ENCODE data around the gene TIGD6. TPM values are rescaled to one million over a fixed set of nuclear protein-coding genes. Genes with fewer than 3 reads are reported as not detected.

The TIGD6 gene
- total and polyA plus RNA-seq, 9 of the 15 experiments (the other 6 are each of a cell fraction or from before 2014, with no cell fraction given): 1.8 to 6.3 (median 3.9) TPM

- TF ChIP-seq PBX2 (CRISPR knock-in tag; IDR thresholded peaks at IDR 0.05; ENCODE audit: low read depth) (no peak), PBX2 (tag; conservative IDR thresholded peaks at IDR 0.05; ENCODE audit: low read depth) (peak; percentile 59), FOSL1 (tag; conservative IDR thresholded peaks at IDR 0.05) (peak; percentile 29; the same call in 1 of the 2 replicates), KHSRP (IDR thresholded peaks at IDR 0.05) (no peak), DNMT1 (IDR thresholded peaks at IDR 0.05) (no peak), ZNF263 (CRISPR knock-in tag; IDR thresholded peaks at IDR 0.05; ENCODE audit: borderline replicate concordance) (peak; percentile 20; the same call in 1 of the 2 replicates), GMEB1 (CRISPR knock-in tag; IDR thresholded peaks at IDR 0.05) (no peak), ARID1B (IDR thresholded peaks at IDR 0.05) (peak; percentile 27; the same call in 1 of the 2 replicates), RFX5 (IDR thresholded peaks at IDR 0.05; ENCODE audit: low read depth, low read length) (no peak), ZNF3 (CRISPR knock-in tag; IDR thresholded peaks at IDR 0.05) (no peak), NR2C2 (CRISPR knock-in tag; IDR thresholded peaks at IDR 0.05) (no peak), NR2C2 (tag; IDR thresholded peaks at IDR 0.05) (peak; percentile 22; the same call in 1 of the 2 replicates), TCF7 (IDR thresholded peaks at IDR 0.05; ENCODE audit: borderline replicate concordance) (no peak), ID3 (CRISPR knock-in tag; IDR thresholded peaks at IDR 0.05) (no peak), ID3 (tag; IDR thresholded peaks at IDR 0.05) (peak; percentile 39; the same call in 1 of the 2 replicates), PTTG1 (tag; IDR thresholded peaks at IDR 0.05; ENCODE audit: low read depth) (no peak), SIRT6 (IDR thresholded peaks at IDR 0.05; ENCODE audit: low read depth, low read length) (no peak), TCF3 (CRISPR knock-in tag; IDR thresholded peaks at IDR 0.05) (peak; percentile 71; the same call in 1 of the 2 replicates), CUX1 (CRISPR knock-in tag; IDR thresholded peaks at IDR 0.05) (no peak)
These were observed 9.4 kb upstream of the TIGD6 start (continued) for GRCh38 chr5:150009671-150010387.
